Measurements from ENCODE around the gene ADGRA3.
"Not testable (repeated sequence)": the region's sequence is repeated elsewhere in the genome, so short reads cannot be mapped to it uniquely, and the experiment has no call there.

ADGRA3 gene

GRCh38 chr4:22408474-22408873, 107.4 kb downstream of the ADGRA3 start:
- TF ChIP-seq, protein P1, sequence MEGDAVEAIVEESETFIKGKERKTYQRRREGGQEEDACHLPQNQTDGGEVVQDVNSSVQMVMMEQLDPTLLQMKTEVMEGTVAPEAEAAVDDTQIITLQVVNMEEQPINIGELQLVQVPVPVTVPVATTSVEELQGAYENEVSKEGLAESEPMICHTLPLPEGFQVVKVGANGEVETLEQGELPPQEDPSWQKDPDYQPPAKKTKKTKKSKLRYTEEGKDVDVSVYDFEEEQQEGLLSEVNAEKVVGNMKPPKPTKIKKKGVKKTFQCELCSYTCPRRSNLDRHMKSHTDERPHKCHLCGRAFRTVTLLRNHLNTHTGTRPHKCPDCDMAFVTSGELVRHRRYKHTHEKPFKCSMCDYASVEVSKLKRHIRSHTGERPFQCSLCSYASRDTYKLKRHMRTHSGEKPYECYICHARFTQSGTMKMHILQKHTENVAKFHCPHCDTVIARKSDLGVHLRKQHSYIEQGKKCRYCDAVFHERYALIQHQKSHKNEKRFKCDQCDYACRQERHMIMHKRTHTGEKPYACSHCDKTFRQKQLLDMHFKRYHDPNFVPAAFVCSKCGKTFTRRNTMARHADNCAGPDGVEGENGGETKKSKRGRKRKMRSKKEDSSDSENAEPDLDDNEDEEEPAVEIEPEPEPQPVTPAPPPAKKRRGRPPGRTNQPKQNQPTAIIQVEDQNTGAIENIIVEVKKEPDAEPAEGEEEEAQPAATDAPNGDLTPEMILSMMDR (IDR thresholded peaks at IDR 0.05; ENCODE audit: low read depth, low read length) = no peak
- DNase-seq (ENCODE audit: extremely low read depth, low read depth) = no peak

GRCh38 chr4:22407361-22407760, 108.5 kb downstream of the ADGRA3 start:
- TF ChIP-seq, protein P1 (IDR thresholded peaks at IDR 0.05; ENCODE audit: low read depth, low read length) = no peak
- DNase-seq (ENCODE audit: extremely low read depth, low read depth) = no peak

- TF ChIP-seq, protein P1 (IDR thresholded peaks at IDR 0.05; ENCODE audit: low read depth, low read length) = no peak
- DNase-seq (ENCODE audit: extremely low read depth, low read depth) = no peak
Measured at GRCh38 chr4:22398671-22399070, 117.2 kb downstream of the ADGRA3 start.

- DNase-seq (ENCODE audit: extremely low read depth, low read depth) = peak; percentile 5
- TF ChIP-seq, protein P1 (IDR thresholded peaks at IDR 0.05; ENCODE audit: low read depth, low read length) = no peak
Measured at GRCh38 chr4:22391551-22391950, 124.3 kb downstream of the ADGRA3 start.

GRCh38 chr4:22389240-22389870, 126.5 kb downstream of the ADGRA3 start:
- TF ChIP-seq, protein P1 (IDR thresholded peaks at IDR 0.05; ENCODE audit: low read depth, low read length) = peak; percentile 83
- DNase-seq (ENCODE audit: extremely low read depth, low read depth) = peak; percentile 69

DNA sequence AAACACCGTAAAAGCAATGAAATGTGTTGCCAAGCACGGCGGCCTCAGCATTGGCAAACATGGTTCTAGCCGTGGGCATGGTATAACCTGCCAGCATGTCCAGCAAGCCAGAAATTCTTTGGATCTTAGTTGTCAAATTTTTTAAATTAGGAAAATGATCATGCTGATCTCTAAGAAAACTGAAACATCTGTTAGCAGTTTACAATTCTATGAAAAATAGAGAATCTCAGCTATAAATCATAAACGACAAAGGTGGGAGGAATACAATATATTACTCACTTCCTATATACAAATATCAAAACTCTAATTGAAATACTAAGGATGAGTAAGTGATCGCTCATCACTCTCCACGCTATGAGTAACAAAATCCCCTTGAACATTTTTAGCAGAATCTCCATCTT, 130.3 kb downstream of the ADGRA3 start:
- peak; percentile 3 for DNase-seq (ENCODE audit: extremely low read depth, low read depth)
- TF ChIP-seq, protein P1 (IDR thresholded peaks at IDR 0.05; ENCODE audit: low read depth, low read length) = no peak

GRCh38 chr4:22384154-22384553, 131.7 kb downstream of the ADGRA3 start:
- no peak for DNase-seq (ENCODE audit: extremely low read depth, low read depth)
- TF ChIP-seq, protein P1 (IDR thresholded peaks at IDR 0.05; ENCODE audit: low read depth, low read length) = no peak

GRCh38 chr4:22382216-22382615, 133.7 kb downstream of the ADGRA3 start:
- DNase-seq (ENCODE audit: extremely low read depth, low read depth) = not testable (repeated sequence)
